OCI-LY3 (cell line): ENCODE data around the gene PRXL2B.

Source experiments
- H2AFZ ChIP-seq: fragments of 200-600, 300-600 bp; shearing (Covaris generic); 2 replicates; pipeline ENCODE4 v1.6.0; 2014; ENCODE audit warnings: antibody characterized with exemption, low read depth, low read length
- H3K27ac ChIP-seq: fragments of 200-600, 300-600 bp; sonication (generic); 2 replicates; pipeline ENCODE4 v1.5.1; 2014; ENCODE audit warnings: mild to moderate bottlenecking, low read length, moderate library complexity, mixed read lengths
- H3K27me3 ChIP-seq: fragments of 200-600, 300-600 bp; sonication (generic); 2 replicates; pipeline ENCODE4 v1.6.1; 2014; ENCODE audit warnings: low read depth, low read length, mixed read lengths
- H3K36me3 ChIP-seq: fragments of 200-600, 300-600 bp; sonication (generic); replicated peaks from 2 replicates; pipeline ENCODE3; 2014; ENCODE audit warnings: low read depth, low read length, mixed read lengths
- H3K4me1 ChIP-seq: fragments of 300-600, 200-600 bp; sonication (generic); 2 replicates; pipeline ENCODE4 v1.6.1; 2014; ENCODE audit warnings: low read length, mixed read lengths
- H3K4me2 ChIP-seq: fragments of 200-600, 300-600 bp; sonication (generic); 2 replicates; pipeline ENCODE4 v1.6.1; 2014; ENCODE audit warnings: low read length, mixed read lengths
- H3K4me3 ChIP-seq: fragments of 300-600, 200-600 bp; sonication (generic); 2 replicates; pipeline ENCODE4 v1.5.1; 2014; ENCODE audit warnings: antibody characterized with exemption, mild to moderate bottlenecking, low read length, moderate library complexity
- H3K79me2 ChIP-seq: fragments of 300-600, 200-600 bp; shearing (Covaris generic); 2 replicates; pipeline ENCODE4 v1.6.1; 2014; ENCODE audit warnings: mild to moderate bottlenecking, low read length, mixed read lengths
- H3K9ac ChIP-seq: fragments of 300-600, 200-600 bp; shearing (Covaris generic); 2 replicates; pipeline ENCODE4 v1.6.0; 2014; ENCODE audit warnings: mild to moderate bottlenecking, low read length, moderate library complexity
- H3K9me3 ChIP-seq: fragments of 200-600, 300-600 bp; shearing (Covaris generic); 2 replicates; pipeline ENCODE4 v1.6.1; 2014; ENCODE audit warnings: low read length, mixed read lengths; ENCODE audit not compliant: insufficient read depth
- H4K20me1 ChIP-seq: fragments of 200-600, 300-600 bp; sonication (generic); 2 replicates; pipeline ENCODE4 v1.6.1; 2016; ENCODE audit warnings: low read length, mixed read lengths; ENCODE audit not compliant: insufficient read depth
- EZH2phosphoT487 ChIP-seq: fragments of 200-600 bp; shearing (Covaris generic); IDR thresholded peaks from 2 replicates; pipeline ENCODE4 v1.6.1; 2018; ENCODE audit warnings: antibody characterized with exemption, mixed run types, low read depth
- TF ChIP-seq, protein P1 (sequence below): fragments of 200-600, 300-600 bp; sonication (generic); IDR thresholded peaks from 2 replicates; pipeline ENCODE4 v1.5.1; 2014; ENCODE audit warnings: antibody characterized with exemption, low read length, low read depth

Gene PRXL2B

GRCh38 chr1:2578758-2579118 is 7.8 kb upstream of the PRXL2B start:
- Histone ChIP-seq H3K4me3 (peak overlapping the region; percentile 64; the same call in 1 of the 2 replicates), H3K27ac (peak overlapping the region; percentile 86), H3K4me2 (peak overlapping the region; percentile 85), H2AFZ (no peak overlapping the region), H4K20me1 (no peaks in the 10 kb centered on the region), H3K9ac (peak overlapping the region; percentile 78; the same call in 1 of the 2 replicates), H3K9me3 (0 out of 2 replicates have a peak, but pooled peaks cover 5% of the 10 kb centered on the region), H3K79me2 (no peaks in the 10 kb centered on the region), H3K36me3 (no peaks in the 10 kb centered on the region), H3K27me3 (no peaks in the 10 kb centered on the region), H3K4me1 (peaks cover 71% of the 10 kb centered on the region)
- no peak for TF ChIP-seq EZH2phosphoT487
- TF ChIP-seq, protein P1, sequence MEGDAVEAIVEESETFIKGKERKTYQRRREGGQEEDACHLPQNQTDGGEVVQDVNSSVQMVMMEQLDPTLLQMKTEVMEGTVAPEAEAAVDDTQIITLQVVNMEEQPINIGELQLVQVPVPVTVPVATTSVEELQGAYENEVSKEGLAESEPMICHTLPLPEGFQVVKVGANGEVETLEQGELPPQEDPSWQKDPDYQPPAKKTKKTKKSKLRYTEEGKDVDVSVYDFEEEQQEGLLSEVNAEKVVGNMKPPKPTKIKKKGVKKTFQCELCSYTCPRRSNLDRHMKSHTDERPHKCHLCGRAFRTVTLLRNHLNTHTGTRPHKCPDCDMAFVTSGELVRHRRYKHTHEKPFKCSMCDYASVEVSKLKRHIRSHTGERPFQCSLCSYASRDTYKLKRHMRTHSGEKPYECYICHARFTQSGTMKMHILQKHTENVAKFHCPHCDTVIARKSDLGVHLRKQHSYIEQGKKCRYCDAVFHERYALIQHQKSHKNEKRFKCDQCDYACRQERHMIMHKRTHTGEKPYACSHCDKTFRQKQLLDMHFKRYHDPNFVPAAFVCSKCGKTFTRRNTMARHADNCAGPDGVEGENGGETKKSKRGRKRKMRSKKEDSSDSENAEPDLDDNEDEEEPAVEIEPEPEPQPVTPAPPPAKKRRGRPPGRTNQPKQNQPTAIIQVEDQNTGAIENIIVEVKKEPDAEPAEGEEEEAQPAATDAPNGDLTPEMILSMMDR: no peak

GRCh38 chr1:2580691-2581090 is 5.9 kb upstream of the PRXL2B start:
- Histone ChIP-seq H3K4me2 (no peak overlapping the region), H3K27ac (no peak overlapping the region), H3K9ac (no peak overlapping the region), H2AFZ (no peak overlapping the region), H3K9me3 (no peaks in the 10 kb centered on the region), H3K4me3 (no peak overlapping the region), H4K20me1 (no peaks in the 10 kb centered on the region), H3K27me3 (no peaks in the 10 kb centered on the region), H3K4me1 (peaks cover 78% of the 10 kb centered on the region), H3K79me2 (peaks cover 9% of the 10 kb centered on the region; the same call in 1 of the 2 replicates), H3K36me3 (peaks cover 3% of the 10 kb centered on the region)
- TF ChIP-seq, protein P1: no peak
- no peak for TF ChIP-seq EZH2phosphoT487

- H3K36me3 ChIP-seq: peaks cover 3% of the 10 kb centered on the region
- peaks cover 10% of the 10 kb centered on the region; the same call in 1 of the 2 replicates for H3K79me2 ChIP-seq
- H2AFZ ChIP-seq: no peak overlapping the region
- no peaks in the 10 kb centered on the region for H3K27me3 ChIP-seq
- H3K4me1 ChIP-seq: peaks cover 67% of the 10 kb centered on the region
- H3K4me3 ChIP-seq: no peak overlapping the region
- H3K27ac ChIP-seq: no peak overlapping the region
- no peak overlapping the region for H3K4me2 ChIP-seq
- no peak for TF ChIP-seq EZH2phosphoT487
- TF ChIP-seq, protein P1: no peak
- H3K9me3 ChIP-seq: no peaks in the 10 kb centered on the region
- no peaks in the 10 kb centered on the region for H4K20me1 ChIP-seq
- no peak overlapping the region for H3K9ac ChIP-seq
Measured at GRCh38 chr1:2582391-2582790, 4.2 kb upstream of the PRXL2B start.

GRCh38 chr1:2583331-2583791 is 3.2 kb upstream of the PRXL2B start:
- Histone ChIP-seq H3K9ac (no peak overlapping the region), H3K27me3 (no peaks in the 10 kb centered on the region), H3K27ac (no peak overlapping the region), H3K79me2 (peaks cover 10% of the 10 kb centered on the region; the same call in 1 of the 2 replicates), H3K4me3 (no peak overlapping the region), H3K9me3 (no peaks in the 10 kb centered on the region), H4K20me1 (no peaks in the 10 kb centered on the region), H3K4me1 (peaks cover 57% of the 10 kb centered on the region), H3K36me3 (peaks cover 3% of the 10 kb centered on the region), H2AFZ (no peak overlapping the region), H3K4me2 (no peak overlapping the region)
- no peak for TF ChIP-seq EZH2phosphoT487
- TF ChIP-seq, protein P1: no peak
